Activated B cell treated with CpG ODN at 0.5 μM for 24 hours (primary cell): ENCODE data around the gene COL18A1. TPM values are rescaled to one million over a fixed set of nuclear protein-coding genes. Genes with fewer than 3 reads are reported as not detected.

Source experiments
- ATAC-seq: fragments of 200-7000 bp; cut with Tn5 transposase; one replicate; pipeline ENCODE4 v1.10.0; 2021; ENCODE audit warnings: low read depth, mild to moderate bottlenecking, moderate library complexity
- CTCF ChIA-PET: fragments of 350-600 bp; sonication (Branson Sonifier 250); formaldehyde crosslinking; loops from one replicate; lab custom pipeline; 2021; ENCODE audit warnings: antibody characterized with exemption; lab: Charles Lee
- POLR2A ChIA-PET: fragments of 350-600 bp; sonication (Branson Sonifier 250); formaldehyde crosslinking; loops from one replicate; lab custom pipeline; 2021; ENCODE audit warnings: antibody characterized with exemption; lab: Charles Lee
- DNase-seq: peaks from one replicate; pipeline ENCODE4 v3.0.0; 2022
- H3K27ac Mint-ChIP-seq: one replicate; pipeline ENCODE4 v1.8.0; 2020; ENCODE audit warnings: mixed read lengths
- H3K27me3 Mint-ChIP-seq: one replicate; pipeline ENCODE4 v1.8.0; 2021; ENCODE audit warnings: mixed read lengths
- H3K36me3 Mint-ChIP-seq: one replicate; pipeline ENCODE4 v1.8.0; 2021; ENCODE audit warnings: low read depth, mixed read lengths
- H3K4me1 Mint-ChIP-seq: one replicate; pipeline ENCODE4 v1.8.0; 2021; ENCODE audit warnings: mixed read lengths
- H3K4me3 Mint-ChIP-seq: one replicate; pipeline ENCODE4 v1.8.0; 2020; ENCODE audit warnings: mild to moderate bottlenecking, mixed read lengths
- H3K9me3 Mint-ChIP-seq: one replicate; pipeline ENCODE4 v1.8.0; 2020; ENCODE audit warnings: mixed read lengths
- CTCF ChIP-seq: fragments of 200-600 bp; IDR thresholded peaks from one replicate; pipeline ENCODE4 v1.8.0; 2022; ENCODE audit warnings: antibody characterized with exemption, mild to moderate bottlenecking
- intact Hi-C: fragments of 100-400 bp; cut with micrococcal nuclease; formaldehyde crosslinking; loops from one replicate; pipeline ENCODE4 v1.15.1; 2024
- total RNA-seq: library from RNA; stranded (reverse); gene quantifications from 2 replicates; pipeline ENCODE4 v1.2.3, GENCODE V29; 2022

COL18A1 gene
- total RNA-seq, 1 donor from 2014 or later = 1.6 TPM

GRCh38 chr21:45509566-45510465 lies 104.9 kb downstream of the COL18A1 start:
- Mint-ChIP-seq H3K27me3 (no peaks in the 10 kb centered on the region), H3K36me3 (peaks cover 7% of the 10 kb centered on the region), H3K4me1 (no peaks in the 10 kb centered on the region), H3K9me3 (no peaks in the 10 kb centered on the region), H3K27ac (no peak overlapping the region), H3K4me3 (no peak overlapping the region)
- ChIA-PET CTCF (no interaction called here), POLR2A (no interaction called here)
- DNase-seq (no peak), ATAC-seq (no peak)
- TF ChIP-seq CTCF = no peak
- intact Hi-C loops = no loop called here

GRCh38 chr21:45510466-45510955 lies 105.5 kb downstream of the COL18A1 start:
- H3K4me1 Mint-ChIP-seq = no peaks in the 10 kb centered on the region
- H3K36me3 Mint-ChIP-seq = peaks cover 8% of the 10 kb centered on the region
- intact Hi-C loops = no loop called here
- no peak overlapping the region for H3K4me3 Mint-ChIP-seq
- H3K27me3 Mint-ChIP-seq = no peaks in the 10 kb centered on the region
- ATAC-seq = no peak
- no peak for DNase-seq
- no peak for TF ChIP-seq CTCF
- CTCF ChIA-PET = no interaction called here
- no peak overlapping the region for H3K27ac Mint-ChIP-seq
- H3K9me3 Mint-ChIP-seq = no peaks in the 10 kb centered on the region
- POLR2A ChIA-PET = no interaction called here

GRCh38 chr21:45511007-45511406 lies 106.0 kb downstream of the COL18A1 start:
- ATAC-seq (no peak), DNase-seq (no peak)
- Mint-ChIP-seq H3K4me1 (no peaks in the 10 kb centered on the region), H3K9me3 (no peaks in the 10 kb centered on the region), H3K36me3 (peaks cover 8% of the 10 kb centered on the region), H3K27me3 (no peaks in the 10 kb centered on the region), H3K4me3 (no peak overlapping the region), H3K27ac (no peak overlapping the region)
- CTCF ChIA-PET = no interaction called here
- intact Hi-C loops = no loop called here
- POLR2A ChIA-PET = no interaction called here
- no peak for TF ChIP-seq CTCF

- Mint-ChIP-seq H3K9me3 (no peaks in the 10 kb centered on the region), H3K27me3 (no peaks in the 10 kb centered on the region), H3K4me1 (no peaks in the 10 kb centered on the region), H3K27ac (no peak overlapping the region), H3K4me3 (no peak overlapping the region), H3K36me3 (peaks cover 10% of the 10 kb centered on the region)
- ChIA-PET POLR2A (no interaction called here), CTCF (no interaction called here)
- ATAC-seq (no peak), DNase-seq (no peak)
- intact Hi-C loops = no loop called here
- TF ChIP-seq CTCF = no peak
Measured at GRCh38 chr21:45511661-45512431, 106.9 kb downstream of the COL18A1 start.

GRCh38 chr21:45512626-45513002 lies 107.6 kb downstream of the COL18A1 start:
- Mint-ChIP-seq H3K36me3 (peaks cover 14% of the 10 kb centered on the region), H3K27me3 (no peaks in the 10 kb centered on the region), H3K4me1 (no peaks in the 10 kb centered on the region), H3K4me3 (no peak overlapping the region), H3K9me3 (no peaks in the 10 kb centered on the region), H3K27ac (no peak overlapping the region)
- DNase-seq = no peak
- POLR2A ChIA-PET = no interaction called here
- no peak for ATAC-seq
- CTCF ChIA-PET = no interaction called here
- intact Hi-C loops = no loop called here
- no peak for TF ChIP-seq CTCF
